ENCODE results near the gene SYT12.

The SYT12 gene

DNA sequence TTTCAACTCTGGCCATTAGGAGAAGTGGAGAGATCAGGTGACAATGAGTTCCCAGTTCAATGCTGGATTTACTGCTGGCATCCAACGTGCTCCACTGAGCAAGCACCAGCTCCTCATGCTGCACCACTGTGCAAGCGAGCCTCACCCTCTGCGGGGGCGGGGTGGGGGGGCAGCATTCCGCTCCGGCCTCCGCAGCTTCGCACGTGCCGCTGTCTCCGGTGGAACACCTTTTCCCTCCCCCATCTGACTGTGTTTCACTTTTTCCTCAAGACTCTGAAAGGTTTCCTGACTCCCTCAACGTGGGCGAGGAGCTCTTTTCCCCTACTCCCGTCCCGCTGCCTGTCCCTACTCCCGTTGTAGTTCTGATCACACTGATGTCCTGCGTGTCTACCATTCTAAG is 32.9 kb downstream of the SYT12 start:
- peak; percentile 78 for DNase-seq (ENCODE audit: low spot score)

DNA sequence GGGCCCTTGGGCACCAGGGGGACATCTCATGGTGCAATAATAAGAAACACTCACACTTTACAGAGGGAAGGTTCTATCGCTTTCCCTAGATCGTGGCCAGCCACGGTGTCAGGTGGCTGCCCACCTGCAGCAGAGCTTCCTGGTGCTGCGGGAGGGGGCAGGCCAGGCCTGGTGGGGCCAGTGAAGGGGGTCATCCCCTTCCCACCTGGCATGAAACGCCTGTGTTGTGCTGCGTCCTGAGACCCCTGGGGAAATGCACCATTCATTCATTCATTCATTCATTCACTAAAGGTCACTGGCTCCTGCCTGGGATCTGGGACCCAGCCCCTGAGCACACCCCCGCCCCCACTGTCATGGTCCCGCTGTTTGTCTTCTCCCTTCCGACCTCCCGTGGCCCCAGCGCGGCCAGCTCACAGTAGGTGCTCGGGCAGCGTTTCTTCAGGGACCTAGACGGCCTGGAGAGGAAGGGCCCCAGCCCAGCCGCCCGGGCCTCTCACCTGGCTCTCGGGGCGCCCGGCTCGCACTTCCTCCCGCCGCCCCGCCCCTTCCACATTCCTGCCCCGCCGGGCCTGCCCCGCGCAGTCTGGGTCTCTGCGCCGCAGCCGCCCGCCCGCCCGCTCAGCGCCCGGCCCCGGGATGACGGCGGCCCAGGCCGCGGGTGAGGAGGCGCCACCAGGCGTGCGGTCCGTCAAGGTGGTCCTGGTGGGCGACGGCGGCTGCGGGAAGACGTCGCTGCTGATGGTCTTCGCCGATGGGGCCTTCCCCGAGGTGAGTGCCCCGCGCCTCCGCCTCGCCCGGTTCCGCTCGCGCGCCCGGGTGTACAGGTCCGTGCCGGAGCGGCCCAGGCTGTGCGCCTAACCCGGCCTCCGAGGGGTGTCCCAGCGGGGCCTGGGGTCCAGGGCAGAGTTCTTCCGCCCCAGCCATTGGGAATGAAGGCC is 33.6 kb downstream of the SYT12 start, which contains the start of gene RHOD:
Gene RHOD (plus strand): TSS at position 581 of the 938 bp plus-strand sequence. CDS start 56 bp downstream, at position 637.
- peak; percentile 56 for DNase-seq (ENCODE audit: low spot score)

DNA sequence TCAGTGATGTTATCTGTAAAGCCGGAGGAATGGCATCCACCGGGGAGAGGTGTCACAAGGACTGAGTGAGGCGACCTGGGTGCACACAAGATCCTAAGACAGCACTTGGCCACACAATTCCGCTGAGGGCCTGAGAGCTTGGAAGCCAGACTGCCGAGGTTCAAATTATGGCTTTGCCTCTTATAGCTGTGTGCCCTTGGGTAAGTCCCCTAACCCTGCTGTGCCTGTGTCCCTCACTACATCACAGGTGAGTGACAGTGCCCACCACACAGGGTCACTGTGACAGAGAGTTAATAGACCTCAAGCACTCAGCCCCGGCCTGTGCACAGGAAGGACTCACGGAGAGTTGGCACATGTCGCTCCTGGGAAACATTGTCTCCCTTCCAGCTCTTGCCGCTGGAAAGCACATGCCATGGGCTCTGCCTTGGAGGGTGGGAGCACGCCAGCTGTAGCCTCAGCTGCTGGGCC is 34.3 kb downstream of the SYT12 start:
- peak; percentile 24 for DNase-seq (ENCODE audit: low spot score)

DNA sequence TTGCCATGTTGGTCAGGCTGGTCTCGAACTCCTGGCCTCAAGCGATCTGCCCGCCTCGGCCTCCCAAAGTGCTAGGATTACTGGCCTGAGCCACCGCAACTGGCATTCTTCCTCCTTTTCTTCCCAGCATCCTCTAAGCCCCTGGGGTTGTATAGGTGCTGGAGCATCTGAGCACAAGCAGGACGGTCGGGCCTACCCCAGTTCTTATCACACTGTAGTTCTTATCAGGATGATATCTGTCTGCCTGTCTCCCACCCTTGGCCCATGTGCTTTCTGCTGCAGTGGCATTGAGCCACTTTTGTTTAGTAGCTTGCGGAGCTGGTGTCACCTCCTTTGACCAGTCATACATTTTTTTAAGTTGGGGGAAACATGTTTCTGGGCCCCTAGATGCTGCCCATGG is 35.6 kb downstream of the SYT12 start:
- DNase-seq (ENCODE audit: low spot score) = no peak

DNA sequence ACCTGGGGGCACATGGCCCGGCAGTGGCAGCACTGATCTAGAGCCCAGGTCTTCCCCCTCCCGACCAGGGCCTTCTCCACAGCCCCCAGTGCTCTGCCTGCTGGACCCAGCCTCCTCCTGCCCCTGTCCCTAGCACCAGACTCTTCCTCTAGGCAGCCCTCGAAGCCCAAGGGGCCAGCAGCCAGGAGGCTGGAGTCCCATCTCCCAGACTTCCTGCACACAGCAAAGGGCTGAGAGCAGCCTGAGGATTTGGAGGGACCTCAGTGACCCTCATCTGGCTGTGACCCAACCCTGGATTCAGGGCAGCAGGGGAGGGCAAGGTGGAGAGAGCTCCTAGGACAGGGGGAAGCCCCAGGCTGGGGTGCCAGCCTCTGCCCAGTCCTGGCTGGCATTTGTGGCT is 36.7 kb downstream of the SYT12 start:
- DNase-seq (ENCODE audit: low spot score) = no peak

DNA sequence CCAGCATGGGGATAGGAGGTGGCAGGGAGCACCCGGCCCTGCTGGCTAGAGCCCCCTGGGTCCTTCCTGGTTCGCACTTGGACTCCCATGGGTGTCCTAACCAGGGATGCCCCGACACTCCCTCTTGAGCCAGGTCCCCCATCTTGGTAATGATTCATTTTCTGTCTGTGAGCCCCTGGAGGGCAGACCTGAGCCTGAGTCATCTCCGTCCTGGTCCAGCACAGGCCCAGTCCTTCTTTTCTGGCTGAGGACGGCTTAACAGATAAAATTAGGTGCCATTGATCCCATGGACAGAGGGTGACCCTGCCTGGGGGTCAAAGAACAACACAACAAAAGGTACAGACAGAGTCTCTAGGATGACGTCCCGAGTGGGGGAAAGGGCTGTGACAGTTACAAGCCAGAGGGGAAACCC is 37.2 kb downstream of the SYT12 start:
- peak; percentile 52 for DNase-seq (ENCODE audit: low spot score)

DNA sequence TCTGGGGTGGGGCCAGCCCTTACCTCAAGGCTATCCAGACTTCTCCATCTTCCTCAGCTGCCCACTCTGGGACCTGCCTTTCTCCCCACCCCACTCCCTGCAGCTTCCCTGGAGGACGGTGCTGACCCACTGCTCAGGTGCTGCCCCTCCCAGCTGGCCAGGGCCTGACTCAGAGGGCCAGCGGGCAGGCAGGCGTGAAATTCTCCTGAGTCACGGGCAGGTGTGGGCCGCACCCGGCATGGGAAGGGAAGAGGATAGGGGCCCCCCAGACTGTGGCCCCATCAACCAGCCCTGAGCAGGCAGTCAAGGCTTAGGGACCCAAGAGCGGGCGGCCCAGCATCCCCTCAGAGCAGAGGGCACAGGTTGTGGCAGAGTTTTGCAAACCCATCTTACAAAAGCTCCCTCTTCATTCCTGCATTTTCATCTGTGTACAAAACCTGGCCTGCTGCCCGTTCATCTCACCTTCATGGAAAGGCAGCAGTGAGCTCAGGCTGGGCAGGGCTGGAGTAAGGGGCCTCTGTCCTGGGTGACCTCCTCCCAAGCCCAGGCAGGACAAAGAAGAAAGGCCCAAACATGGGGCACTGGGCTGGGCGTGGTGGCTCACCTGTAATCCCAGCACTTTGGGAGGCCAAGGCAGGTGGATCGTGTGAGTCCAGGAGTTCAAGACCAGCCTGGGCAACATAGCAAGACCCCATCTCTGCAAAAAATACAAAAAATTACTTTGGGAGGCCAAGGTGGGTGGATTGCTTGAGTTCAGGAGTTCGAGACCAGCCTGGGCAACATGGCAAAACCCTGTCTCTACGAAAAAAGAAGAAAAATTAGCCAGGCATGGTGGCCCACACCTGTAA is 39.8 kb downstream of the SYT12 start:
- peak; percentile 87 for DNase-seq (ENCODE audit: low spot score)

DNA sequence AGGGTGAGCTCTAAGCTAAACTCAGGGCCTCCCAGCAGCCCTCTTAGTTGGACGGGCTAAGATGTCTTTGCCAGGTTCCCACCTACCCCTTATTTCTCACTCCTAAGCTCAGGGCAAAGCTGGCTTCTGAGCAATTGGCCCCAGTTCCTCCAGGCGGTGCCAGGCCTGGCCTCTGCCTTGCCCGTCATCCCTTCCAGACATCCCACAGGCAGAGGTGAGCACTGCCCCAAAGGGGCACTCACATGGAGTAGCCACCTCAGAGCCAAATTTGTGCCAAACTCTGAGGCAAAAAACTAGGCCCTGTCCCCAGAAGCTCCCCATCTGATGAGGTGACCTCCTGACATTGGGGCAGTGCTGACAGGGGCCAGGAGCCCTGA is 43.4 kb downstream of the SYT12 start:
- no peak for DNase-seq (ENCODE audit: low spot score)

DNA sequence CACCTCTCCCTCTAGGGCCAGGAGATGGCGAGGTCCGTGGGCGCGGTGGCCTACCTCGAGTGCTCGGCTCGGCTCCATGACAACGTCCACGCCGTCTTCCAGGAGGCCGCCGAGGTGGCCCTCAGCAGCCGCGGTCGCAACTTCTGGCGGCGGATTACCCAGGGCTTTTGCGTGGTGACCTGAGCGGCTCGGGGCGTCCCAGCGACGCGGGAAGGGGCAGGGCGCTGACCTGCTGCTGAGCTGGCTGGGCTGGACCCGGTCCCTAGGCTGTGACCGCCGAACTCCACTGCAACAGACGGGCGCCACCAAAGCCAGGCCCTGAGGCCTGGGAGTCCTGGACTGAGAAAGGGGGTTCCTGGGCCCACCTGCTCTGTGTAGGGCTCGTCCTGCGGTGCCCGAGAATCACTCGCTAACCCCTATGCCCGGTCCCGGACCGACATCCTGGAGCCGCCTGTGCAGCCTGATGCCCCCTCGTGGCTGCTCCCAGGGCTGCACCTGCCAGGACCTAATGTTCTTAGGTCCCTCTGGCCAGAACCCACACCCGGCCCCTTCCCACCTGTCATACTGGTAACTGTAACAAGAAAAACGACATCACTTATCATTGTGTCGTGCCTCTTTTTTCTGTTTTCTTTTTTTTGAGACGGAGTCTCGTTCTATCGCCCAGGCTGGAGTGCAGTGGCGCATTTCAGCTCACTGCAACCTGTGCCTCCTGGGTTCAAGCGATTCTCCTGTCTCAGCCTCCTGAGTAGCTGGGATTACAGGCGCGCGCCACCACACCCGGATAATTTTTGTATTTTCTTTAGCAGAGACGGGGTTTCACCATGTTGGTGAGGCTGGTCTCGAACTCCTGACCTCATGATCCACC is 48.7 kb downstream of the SYT12 start:
- DNase-seq (ENCODE audit: low spot score) = peak; percentile 61

DNA sequence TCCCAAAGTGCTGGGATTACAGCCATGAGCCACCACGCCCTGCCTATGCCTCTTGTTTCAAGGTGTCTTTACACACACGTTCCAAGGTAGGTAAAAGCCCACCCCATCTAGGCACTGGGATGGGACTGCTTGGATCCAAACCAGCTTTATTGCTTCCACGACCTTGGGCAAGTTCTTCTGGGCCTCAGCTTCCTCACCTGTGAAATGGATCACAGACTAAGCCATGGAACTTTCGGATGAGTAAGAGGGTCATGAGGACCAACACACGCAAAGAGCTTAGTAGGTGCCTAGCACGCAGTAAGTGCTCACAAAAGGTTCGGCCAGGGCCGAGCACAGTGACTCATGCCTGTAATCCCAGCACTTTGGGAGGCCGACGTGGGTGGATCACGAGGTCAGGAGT is 49.4 kb downstream of the SYT12 start:
- no peak for DNase-seq (ENCODE audit: low spot score)

DNA sequence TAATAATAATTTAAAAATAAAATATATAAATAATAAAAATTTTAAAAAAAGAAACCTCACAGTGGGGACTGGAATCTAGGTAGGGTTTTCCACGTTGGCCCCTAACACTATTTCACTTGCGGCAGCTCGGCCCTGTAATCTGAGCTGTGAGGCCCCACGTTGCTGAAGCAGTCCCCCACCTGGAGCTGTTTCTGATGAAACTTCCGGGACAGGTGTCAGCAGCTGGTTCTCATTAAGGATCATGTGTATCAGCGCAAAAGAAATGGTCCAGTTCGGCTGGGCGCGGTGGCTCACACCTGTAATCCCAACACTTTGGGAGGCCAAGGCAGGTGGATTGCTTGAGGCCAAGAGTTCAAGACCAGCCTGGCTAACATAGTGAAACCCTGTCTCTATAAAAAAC is 51.0 kb downstream of the SYT12 start:
- no peak for DNase-seq (ENCODE audit: low spot score)

DNA sequence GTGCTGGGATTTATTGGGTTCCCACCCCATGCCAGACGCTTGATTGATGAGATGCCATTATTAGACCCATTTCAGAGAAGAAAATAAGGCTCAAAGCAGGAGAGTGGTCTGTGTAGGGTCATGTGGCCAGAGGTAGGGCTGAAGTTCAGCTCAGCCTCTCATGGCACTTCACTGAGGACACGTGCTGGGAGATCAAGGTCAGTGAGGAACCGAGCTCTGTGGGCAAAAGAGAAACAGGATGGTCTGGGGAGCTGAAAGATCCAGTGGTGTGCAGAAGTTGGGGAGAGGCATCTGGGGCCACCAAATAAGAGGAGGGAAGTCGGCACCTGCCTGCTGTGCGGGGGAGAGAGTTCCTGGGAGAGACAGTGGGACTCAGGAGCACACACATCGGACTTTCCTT is 53.3 kb downstream of the SYT12 start:
- DNase-seq (ENCODE audit: low spot score) = no peak

DNA sequence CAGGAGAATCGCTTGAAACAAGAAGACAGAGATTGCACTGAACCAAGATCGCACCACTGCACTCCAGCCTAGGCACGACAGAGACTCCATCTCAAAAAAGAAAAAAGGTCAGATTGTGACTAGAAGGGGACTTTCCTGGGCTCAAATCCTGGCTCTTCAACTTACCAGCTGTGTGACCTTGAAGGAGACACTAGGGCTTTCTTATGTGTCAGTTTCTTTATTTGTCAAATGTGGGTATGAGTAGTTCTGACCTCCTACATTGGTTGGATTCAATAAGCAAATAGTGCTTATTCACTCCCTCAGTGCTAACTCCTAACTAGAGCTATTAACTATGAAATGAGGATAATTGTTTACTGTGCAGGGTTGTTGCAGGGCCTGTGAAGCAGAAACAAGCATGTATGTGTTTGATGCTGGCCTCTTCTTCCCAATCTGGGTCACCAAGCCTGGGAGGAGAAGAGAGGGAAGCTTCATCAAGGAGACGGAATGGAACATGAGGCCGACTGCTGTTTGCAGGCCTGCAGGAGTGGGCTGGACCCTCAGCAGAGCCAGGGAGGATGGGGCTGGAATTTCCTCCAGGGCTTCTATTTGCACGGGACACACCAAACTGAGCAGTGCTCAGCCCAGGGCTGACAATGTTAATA is 56.3 kb downstream of the SYT12 start:
- no peak for DNase-seq (ENCODE audit: low spot score)

DNA sequence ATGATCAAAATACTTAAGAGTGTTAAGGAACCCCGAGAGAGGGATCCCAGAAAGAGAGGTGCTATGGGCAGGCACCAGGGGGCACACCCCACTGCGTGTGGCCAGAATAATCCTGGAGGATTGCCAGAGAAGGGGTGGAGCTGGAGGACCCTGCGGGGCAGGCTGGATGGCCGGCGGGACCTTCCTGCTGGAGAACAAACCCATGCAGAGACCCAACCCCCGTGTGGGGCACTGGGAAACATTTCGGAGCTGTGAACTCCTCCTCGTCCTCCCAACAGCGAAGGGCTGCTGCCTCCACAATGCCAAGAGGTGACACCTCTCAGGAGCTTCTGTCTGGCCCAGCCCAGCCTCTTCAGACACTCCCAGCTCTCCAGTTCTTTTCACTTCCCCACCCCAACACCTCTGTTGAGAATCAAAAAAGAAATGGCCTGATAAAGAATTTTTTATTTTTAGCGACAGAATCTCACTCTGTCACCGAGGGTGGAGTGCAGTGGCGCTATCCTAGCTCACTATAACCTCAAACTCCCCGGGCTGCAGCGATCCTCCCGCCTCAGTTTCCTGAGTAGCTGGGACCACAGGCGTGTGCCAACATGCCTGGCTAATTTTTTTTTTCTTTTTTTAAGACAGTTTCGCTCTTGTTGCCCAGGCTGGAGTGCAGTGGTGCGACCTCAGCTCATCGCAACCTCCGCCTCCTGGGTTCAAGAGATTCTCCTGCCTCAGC is 59.3 kb downstream of the SYT12 start:
- DNase-seq (ENCODE audit: low spot score) = no peak

DNA sequence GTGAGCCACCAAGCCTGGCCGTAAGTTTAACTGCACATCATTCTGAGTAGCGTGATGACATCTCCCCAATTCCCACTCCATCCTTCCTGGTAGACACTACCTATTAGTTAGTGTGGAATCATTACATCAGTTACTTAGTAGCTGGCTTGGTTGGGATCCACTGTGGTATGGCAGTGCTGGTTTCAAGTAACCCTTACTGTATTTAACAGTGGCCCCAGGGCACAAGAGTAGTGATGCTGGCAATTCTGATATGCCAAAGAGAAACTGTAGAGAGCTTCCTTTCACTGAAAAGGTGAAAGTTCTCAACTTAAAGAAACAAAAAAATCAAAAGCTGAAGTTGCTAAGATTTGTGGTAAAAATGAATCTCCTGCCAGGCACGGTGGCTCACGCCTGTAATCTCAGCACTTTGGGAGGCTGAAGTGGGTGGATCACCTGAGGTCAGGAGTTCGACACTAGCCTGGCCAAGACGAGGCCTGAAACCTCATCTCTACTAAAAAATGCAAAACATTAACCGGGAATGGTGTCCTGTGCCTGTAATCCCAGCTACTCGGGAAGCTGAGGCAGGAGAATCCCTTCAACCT is 60.9 kb downstream of the SYT12 start:
- DNase-seq (ENCODE audit: low spot score) = no peak

DNA sequence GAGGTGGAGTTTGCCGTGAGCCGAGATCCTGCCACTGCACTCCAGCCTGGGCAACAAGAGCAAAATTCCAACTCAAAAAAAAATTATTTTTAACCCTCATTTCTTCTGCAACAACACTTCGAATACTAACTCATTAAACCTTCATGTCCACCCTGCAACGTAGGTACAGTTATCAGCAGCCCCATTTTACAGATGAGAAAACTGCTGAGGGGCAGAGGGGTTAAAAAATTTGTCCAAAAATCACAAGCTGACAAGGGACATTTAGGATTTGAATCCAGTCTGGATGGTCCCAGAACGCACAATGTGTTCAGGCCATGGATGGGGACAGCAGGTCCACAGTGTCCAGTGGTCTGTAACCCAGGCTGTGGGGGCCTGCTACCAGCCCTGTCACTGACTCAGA is 62.7 kb downstream of the SYT12 start:
- no peak for DNase-seq (ENCODE audit: low spot score)

DNA sequence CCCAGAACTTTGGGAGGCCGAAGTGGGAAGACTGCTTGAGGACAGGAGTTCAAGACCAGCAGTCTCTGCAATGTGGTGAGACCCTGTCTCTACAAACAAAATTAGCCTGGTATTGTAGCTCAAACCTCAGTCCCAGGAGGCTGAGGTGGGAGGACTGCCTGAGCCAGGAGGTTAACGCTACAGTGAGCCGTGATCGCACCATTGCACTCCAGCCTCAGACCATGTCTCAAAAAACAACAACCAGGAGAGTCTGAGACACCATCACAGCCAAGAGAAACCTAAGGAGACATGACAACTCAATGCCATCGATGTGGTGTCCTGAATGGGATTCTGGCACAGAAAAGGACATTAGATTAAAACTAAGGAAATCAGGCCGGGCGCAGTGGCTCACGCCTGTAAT is 67.8 kb downstream of the SYT12 start:
- DNase-seq (ENCODE audit: low spot score) = no peak

DNA sequence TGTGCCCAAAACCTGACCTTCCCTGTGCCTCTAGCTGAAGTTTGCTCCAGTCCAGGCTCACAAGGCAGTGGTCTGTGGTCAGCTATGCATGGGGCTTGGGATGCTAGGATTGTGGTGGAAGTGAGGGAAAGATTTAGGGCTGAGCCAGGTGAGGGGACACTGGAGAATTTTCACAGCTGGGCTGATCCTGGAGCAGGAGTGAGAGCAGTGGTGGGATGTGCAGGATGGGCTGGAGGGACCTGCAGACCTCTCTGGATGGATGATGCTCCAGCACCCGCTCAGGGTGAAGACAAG is 72.2 kb downstream of the SYT12 start:
- no peak for DNase-seq (ENCODE audit: low spot score)

DNA sequence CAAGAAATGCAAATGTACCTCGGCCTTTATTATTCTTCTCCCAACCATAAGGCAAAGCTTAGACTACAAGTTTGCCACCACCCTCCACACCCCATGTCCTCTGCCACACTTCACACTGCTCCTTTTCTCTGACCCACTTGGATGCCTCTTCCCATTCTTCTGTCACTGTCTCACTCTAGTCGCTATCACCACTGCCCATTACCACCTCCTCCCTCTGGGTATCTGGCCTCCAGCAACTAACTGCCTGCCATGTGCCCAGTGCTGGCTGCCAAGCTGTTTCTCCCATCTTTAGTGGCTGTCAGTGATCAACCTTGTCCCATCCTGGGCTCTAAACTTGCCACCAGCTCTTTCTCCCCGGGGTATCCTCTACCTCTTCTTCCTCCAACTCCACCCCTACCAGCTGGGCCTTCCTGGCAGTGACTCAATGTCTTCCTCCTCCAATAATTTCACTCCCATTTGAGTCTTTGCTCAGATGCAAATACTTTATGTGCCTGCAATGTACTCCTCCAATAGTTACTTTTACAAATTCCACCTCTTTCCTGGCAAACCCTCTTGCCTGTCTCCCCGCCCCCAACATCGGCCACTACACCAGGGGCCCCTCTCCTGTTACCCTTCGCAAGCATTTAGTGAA is 76.0 kb downstream of the SYT12 start:
- DNase-seq (ENCODE audit: low spot score) = no peak

DNA sequence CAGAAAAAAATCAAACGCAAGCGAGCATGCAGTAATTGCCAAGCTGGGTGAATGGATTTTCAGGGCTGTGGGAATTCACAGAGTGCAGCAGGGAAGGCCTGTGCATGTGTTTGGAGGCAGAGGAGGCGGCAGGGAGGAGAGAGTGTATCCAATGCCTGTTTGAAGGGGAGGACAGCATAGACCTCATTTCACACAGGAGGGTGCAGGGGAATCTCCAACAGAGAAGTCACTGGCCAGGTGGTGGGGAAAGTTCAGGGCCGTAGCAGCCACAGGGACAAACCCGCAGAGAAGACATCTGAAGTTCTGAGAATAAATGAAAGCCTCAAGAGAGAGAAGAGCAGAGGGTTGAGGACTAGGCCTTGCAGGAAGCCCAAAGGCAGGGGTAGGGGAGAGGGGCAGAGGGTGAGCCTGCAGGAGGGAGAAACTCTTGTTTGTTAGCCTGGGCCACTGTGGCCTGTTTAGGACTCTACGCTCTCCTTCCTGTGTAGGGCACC is 76.9 kb downstream of the SYT12 start:
- no peak for DNase-seq (ENCODE audit: low spot score)
